ENCODE results near the gene SRPRA.

- TF ChIP-seq CTCF (IDR thresholded peaks at IDR 0.05) (no peak), POLR2A (IDR thresholded peaks at IDR 0.05) (no peak), EP300 (IDR thresholded peaks at IDR 0.05) (no peak)
Measured at GRCh38 chr11:126317432-126317755, 48.7 kb upstream of the SRPRA start.

Data from tibial nerve (tissue), 4 donors.